OCI-LY3 (cell line): ENCODE results near the gene AGPAT1.

Source experiments
- CTCF ChIP-seq: fragments of 200-600, 300-600 bp; sonication (generic); IDR thresholded peaks from 2 replicates; pipeline ENCODE4 v1.5.1; 2014; ENCODE audit warnings: antibody characterized with exemption, low read length, low read depth
- EZH2phosphoT487 ChIP-seq: fragments of 200-600 bp; shearing (Covaris generic); IDR thresholded peaks from 2 replicates; pipeline ENCODE4 v1.6.1; 2018; ENCODE audit warnings: antibody characterized with exemption, mixed run types, low read depth

GRCh38 chr6:32184084-32184640, 8.3 kb upstream of the AGPAT1 start, which contains the start of gene AGER:
- no peak for TF ChIP-seq CTCF
- TF ChIP-seq EZH2phosphoT487 = no peak
